ENCODE results near the gene MRPL37. TPM values are rescaled to one million over a fixed set of nuclear protein-coding genes. Genes with fewer than 3 reads are reported as not detected.

MRPL37 gene
- polyA plus RNA-seq, 1 experiment, result 16.6 TPM

DNA sequence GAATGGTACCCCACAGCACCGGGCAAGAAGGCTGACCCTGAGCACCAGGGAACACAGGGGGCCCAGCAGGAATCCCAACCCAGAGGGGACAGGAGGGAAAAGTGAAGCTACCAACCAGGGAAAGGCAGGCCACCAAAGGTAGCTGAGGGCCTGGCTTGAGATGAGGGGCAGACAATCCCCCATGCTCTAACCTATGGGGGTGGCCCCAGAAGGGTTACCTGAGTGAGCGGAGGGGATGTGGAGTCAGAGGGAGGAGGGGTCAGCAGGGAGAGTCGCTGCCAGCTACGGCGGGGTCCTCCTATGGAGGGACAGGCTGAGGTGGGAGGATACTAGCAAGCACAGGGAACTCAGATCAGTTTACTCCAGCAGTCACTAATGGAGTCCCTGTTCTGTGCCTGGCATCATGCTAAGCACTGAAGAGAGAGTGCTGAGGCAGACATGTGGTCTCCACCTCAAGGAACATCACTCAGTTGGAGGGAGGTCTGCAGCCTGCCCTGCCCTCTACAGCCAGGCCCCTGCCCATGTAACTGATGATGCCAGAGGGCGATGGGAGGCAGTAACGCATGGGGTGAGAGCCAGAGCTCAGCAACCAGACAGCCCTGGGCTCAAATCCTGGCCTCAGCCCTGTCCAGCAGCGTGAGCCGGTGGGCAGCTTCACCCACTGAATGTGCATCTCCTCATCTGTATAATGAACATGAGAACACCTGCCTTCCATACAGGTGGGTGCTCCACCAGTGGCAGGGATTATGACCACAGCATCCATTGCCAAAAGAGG is 21.5 kb upstream of the MRPL37 start:
- DNase-seq (ENCODE audit: low read depth, low spot score), result no peak
- Histone ChIP-seq H3K27ac (ENCODE audit: low read depth, low read length) (no peak overlapping the region), H3K4me3 (ENCODE audit: low read depth, low read length) (no peak overlapping the region), H3K27me3 (ENCODE audit: control insufficient read depth, insufficient read depth, low read length) (no peaks in the 10 kb centered on the region), H3K9me3 (ENCODE audit: control insufficient read depth, insufficient read depth, low read length) (no peaks in the 10 kb centered on the region)
- ChIA-PET CTCF (no interaction called here), POLR2A (interaction anchor here (0.6 kb wide), 1 partner anchor 997 kb away, joined by 3 read pairs; no protein-coding TSS in a partner anchor)
- TF ChIP-seq, protein P1, sequence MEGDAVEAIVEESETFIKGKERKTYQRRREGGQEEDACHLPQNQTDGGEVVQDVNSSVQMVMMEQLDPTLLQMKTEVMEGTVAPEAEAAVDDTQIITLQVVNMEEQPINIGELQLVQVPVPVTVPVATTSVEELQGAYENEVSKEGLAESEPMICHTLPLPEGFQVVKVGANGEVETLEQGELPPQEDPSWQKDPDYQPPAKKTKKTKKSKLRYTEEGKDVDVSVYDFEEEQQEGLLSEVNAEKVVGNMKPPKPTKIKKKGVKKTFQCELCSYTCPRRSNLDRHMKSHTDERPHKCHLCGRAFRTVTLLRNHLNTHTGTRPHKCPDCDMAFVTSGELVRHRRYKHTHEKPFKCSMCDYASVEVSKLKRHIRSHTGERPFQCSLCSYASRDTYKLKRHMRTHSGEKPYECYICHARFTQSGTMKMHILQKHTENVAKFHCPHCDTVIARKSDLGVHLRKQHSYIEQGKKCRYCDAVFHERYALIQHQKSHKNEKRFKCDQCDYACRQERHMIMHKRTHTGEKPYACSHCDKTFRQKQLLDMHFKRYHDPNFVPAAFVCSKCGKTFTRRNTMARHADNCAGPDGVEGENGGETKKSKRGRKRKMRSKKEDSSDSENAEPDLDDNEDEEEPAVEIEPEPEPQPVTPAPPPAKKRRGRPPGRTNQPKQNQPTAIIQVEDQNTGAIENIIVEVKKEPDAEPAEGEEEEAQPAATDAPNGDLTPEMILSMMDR (IDR thresholded peaks at IDR 0.05; ENCODE audit: low read depth, low read length), result no peak

DNA sequence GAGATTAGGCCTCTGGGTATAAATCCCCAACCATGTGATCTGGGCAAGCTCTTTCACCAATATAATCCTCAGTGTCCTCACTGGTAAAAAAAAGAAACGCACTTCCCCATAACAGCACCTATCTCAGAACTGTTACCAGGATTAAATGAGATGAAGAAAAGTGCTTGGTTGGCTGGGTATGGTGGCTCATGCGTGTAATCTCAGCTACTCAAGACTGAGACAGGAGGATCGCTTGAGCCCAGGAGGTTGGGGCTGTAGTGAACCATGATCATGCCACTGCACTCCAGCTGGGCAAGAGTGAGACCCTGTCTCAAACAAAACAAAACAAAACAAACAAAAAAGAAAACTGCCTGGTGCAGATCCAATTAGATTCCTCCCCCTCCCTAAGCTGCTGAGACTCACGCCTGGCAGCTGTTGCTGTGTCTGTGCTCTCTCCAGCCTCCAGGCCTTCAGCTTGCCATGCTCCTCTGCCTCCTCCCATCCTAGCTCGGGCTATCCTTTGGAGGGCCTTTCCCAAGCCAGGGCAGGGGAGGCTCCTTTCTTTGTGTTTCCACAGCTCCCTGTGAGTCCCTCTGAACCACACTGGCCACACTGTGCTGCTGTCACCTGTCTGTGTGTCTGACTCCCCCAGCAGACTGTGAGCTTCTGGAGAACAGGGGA is 19.1 kb upstream of the MRPL37 start:
- TF ChIP-seq, protein P1 (IDR thresholded peaks at IDR 0.05; ENCODE audit: low read depth, low read length), result no peak
- no peaks in the 10 kb centered on the region for H3K27me3 ChIP-seq (ENCODE audit: control insufficient read depth, insufficient read depth, low read length)
- ChIA-PET POLR2A (no interaction called here), CTCF (interaction anchor here (0.5 to 1.8 kb wide), 4 partner anchors 8 to 311 kb away, joined by 3 to 11 read pairs (median 10); no protein-coding TSS in a partner anchor)
- no peak overlapping the region for H3K4me3 ChIP-seq (ENCODE audit: low read depth, low read length)
- H3K27ac ChIP-seq (ENCODE audit: low read depth, low read length), result no peak overlapping the region
- no peaks in the 10 kb centered on the region for H3K9me3 ChIP-seq (ENCODE audit: control insufficient read depth, insufficient read depth, low read length)
- no peak for DNase-seq (ENCODE audit: low read depth, low spot score)

DNA sequence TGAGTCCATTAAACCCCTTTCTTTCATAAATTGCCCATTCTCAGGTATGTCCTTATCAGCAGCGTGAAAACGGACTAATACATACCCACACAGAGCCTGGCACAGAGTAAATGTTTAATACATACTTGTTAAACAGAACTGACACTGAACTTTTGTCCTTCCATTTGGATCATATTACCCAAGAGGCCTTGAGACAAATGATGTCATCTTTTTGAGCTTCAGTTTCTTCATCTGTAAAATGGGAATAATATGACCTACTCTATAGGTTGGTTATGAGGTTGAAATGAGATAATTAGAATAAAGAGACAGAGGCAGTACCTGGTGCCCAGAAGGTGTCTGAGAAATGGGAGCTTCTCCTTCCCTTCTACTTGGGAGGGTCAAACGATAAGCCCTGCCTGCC is 13.9 kb upstream of the MRPL37 start:
- CTCF ChIA-PET, result no interaction called here

DNA sequence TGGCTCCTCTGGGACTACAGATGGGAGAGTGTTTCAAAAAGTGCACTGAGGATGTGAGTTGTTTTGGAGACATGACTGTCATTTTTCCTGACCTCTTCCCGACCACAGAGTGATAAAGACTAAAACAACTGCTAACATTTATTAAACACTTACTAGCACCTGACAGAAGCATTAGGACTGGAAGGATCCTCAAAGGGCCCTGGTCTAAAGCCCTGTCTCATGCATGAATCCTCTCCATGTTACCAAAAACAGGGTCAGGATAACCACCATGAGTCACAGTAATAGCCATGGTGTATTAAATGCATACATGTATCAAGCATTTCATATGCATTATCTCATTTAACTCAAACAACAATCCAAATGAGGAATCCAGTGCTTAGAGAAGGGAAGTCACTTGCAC is 11.7 kb upstream of the MRPL37 start:
- TF ChIP-seq, protein P1 (IDR thresholded peaks at IDR 0.05; ENCODE audit: low read depth, low read length), result no peak
- H3K27me3 ChIP-seq (ENCODE audit: control insufficient read depth, insufficient read depth, low read length), result no peaks in the 10 kb centered on the region
- ChIA-PET POLR2A (no interaction called here), CTCF (interaction anchor here (0.6 kb wide), 1 partner anchor 299 kb away, joined by 3 read pairs; no protein-coding TSS in a partner anchor)
- DNase-seq (ENCODE audit: low read depth, low spot score), result no peak
- H3K27ac ChIP-seq (ENCODE audit: low read depth, low read length), result no peak overlapping the region
- H3K4me3 ChIP-seq (ENCODE audit: low read depth, low read length), result no peak overlapping the region
- H3K9me3 ChIP-seq (ENCODE audit: control insufficient read depth, insufficient read depth, low read length), result no peaks in the 10 kb centered on the region

More for the DNA sequence above, 13.9 kb upstream of the MRPL37 start:
- TF ChIP-seq, protein P1 (IDR thresholded peaks at IDR 0.05; ENCODE audit: low read depth, low read length), result no peak
- no peaks in the 10 kb centered on the region for H3K27me3 ChIP-seq (ENCODE audit: control insufficient read depth, insufficient read depth, low read length)
- H3K4me3 ChIP-seq (ENCODE audit: low read depth, low read length), result no peak overlapping the region
- H3K9me3 ChIP-seq (ENCODE audit: control insufficient read depth, insufficient read depth, low read length), result no peaks in the 10 kb centered on the region
- H3K27ac ChIP-seq (ENCODE audit: low read depth, low read length), result no peak overlapping the region
- POLR2A ChIA-PET, result no interaction called here
- no peak for DNase-seq (ENCODE audit: low read depth, low spot score)

DNA sequence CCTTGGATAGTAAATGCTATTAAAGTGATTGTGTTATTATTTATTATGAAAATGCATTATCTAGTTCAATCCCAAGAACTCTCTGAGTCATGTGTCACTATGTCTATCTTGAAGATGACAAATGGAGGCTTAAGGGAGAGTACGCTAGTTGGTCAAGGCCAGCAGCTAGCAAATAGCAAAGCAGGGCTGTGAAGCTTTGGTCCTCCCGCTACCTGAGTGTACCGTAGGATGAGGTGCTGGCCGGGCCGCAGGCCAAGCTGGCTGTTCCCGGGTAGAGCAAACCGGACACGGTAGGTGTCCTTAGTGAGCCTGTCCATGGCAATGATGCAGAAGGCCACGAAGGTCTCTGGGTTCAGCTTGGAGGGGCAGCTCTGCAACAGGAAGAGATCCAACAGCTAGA is 9.4 kb upstream of the MRPL37 start:
- no peak overlapping the region for H3K4me3 ChIP-seq (ENCODE audit: low read depth, low read length)
- no peaks in the 10 kb centered on the region for H3K9me3 ChIP-seq (ENCODE audit: control insufficient read depth, insufficient read depth, low read length)
- TF ChIP-seq, protein P1 (IDR thresholded peaks at IDR 0.05; ENCODE audit: low read depth, low read length), result no peak
- no peak for DNase-seq (ENCODE audit: low read depth, low spot score)
- no peaks in the 10 kb centered on the region for H3K27me3 ChIP-seq (ENCODE audit: control insufficient read depth, insufficient read depth, low read length)
- CTCF ChIA-PET, result no interaction called here
- POLR2A ChIA-PET, result no interaction called here
- no peak overlapping the region for H3K27ac ChIP-seq (ENCODE audit: low read depth, low read length)

Data from AG04450 (cell line).